ENCODE results near the gene EDARADD. TPM values are rescaled to one million over a fixed set of nuclear protein-coding genes. Genes with fewer than 3 reads are reported as not detected.

Gene EDARADD
- total and polyA plus RNA-seq, 2 of the 8 experiments (the other 6 are each of a cell fraction or from before 2014, with no cell fraction given), result 3.4 to 6.1 TPM

DNA sequence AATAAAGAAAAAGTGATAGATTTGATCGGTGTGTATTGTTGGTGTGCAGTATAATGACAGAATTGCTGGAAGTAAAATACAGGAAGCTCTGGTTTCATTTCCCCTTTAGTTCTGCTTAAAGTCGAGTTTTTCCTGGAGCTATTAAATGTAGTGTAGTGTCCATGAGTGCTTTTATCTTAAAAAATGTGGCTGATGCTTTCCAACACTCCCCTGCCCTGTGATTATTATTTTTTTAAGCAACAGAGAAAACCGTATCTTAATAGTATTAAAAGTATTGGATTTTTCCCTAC, 130.8 kb downstream of the EDARADD start (continued):
- TF ChIP-seq MAX (IDR thresholded peaks at IDR 0.05) (no peak), BCL11A (IDR thresholded peaks at IDR 0.05; ENCODE audit: low read depth in 2 of 2, low read length in 2 of 2) (no peak)
